Measurements from ENCODE around the gene RAB9B. TPM values are rescaled to one million over a fixed set of nuclear protein-coding genes. Genes with fewer than 3 reads are reported as not detected.

Gene RAB9B
- total and polyA plus RNA-seq, 2 experiments from 2014 or later: 2.2 to 3.6 TPM

DNA sequence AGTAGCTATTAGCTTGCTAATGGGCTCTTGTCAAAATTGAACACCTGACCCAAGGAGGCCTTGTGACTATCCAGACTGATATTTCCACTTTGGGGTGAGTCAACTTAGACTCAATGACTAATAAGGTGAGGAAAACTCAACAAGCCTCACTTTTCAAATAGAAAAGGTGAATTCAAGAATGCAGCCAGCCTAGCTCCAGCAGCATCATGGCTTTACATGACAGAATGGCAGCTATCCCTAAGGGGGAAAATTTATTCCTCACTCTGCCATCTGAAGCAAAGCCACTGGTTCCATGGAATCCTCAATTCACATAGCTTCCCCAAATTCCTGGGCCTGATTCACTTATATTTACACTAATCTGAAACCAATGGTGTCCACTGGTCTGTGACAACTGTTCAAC is 29.1 kb upstream of the RAB9B start:
- TF ChIP-seq EZH2 (IDR thresholded peaks at IDR 0.05; ENCODE audit: borderline replicate concordance) (no peak), EZH2phosphoT487 (IDR thresholded peaks at IDR 0.05; ENCODE audit: low read depth, severe bottlenecking, unreplicated experiment) (no peak)
- TF ChIP-seq, protein P1, sequence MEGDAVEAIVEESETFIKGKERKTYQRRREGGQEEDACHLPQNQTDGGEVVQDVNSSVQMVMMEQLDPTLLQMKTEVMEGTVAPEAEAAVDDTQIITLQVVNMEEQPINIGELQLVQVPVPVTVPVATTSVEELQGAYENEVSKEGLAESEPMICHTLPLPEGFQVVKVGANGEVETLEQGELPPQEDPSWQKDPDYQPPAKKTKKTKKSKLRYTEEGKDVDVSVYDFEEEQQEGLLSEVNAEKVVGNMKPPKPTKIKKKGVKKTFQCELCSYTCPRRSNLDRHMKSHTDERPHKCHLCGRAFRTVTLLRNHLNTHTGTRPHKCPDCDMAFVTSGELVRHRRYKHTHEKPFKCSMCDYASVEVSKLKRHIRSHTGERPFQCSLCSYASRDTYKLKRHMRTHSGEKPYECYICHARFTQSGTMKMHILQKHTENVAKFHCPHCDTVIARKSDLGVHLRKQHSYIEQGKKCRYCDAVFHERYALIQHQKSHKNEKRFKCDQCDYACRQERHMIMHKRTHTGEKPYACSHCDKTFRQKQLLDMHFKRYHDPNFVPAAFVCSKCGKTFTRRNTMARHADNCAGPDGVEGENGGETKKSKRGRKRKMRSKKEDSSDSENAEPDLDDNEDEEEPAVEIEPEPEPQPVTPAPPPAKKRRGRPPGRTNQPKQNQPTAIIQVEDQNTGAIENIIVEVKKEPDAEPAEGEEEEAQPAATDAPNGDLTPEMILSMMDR (IDR thresholded peaks at IDR 0.05; ENCODE audit: poor library complexity): no peak
- Histone ChIP-seq H3K79me2 (no peaks in the 10 kb centered on the region), H3K4me3 (no peak overlapping the region), H3K36me3 (replicated peaks; ENCODE audit: insufficient read depth, low read depth) (no peaks in the 10 kb centered on the region), H3K27ac (no peak overlapping the region), H2AFZ (no peak overlapping the region), H4K20me1 (ENCODE audit: insufficient read depth, poor library complexity, severe bottlenecking) (no peaks in the 10 kb centered on the region), H3K4me2 (no peak overlapping the region), H3K4me1 (ENCODE audit: insufficient read depth) (peaks cover 3% of the 10 kb centered on the region), H3K9me3 (ENCODE audit: low read depth) (no peaks in the 10 kb centered on the region), H3K27me3 (no peaks in the 10 kb centered on the region), H3K9me2 (replicated peaks; ENCODE audit: insufficient read depth) (no peaks in the 10 kb centered on the region)
- DNase-seq (ENCODE audit: low spot score): no peak

DNA sequence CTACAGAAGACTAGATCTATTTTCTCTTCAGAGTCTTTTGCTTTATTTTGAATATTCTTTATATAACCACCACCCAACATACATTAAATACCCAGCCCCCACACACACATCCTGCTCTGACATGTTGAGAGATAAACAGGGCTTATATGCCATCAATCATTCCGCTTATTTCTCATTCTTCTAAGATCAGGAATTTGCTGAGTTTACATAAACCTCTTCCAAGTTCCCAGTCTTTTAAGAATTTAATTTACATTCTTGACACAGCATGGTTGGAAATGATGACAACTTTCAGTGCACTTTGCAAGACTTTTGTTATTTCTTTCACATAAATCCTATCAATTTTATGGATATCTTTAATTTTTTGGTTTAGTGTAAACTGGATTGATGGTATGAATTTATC is 17.5 kb upstream of the RAB9B start:
- Histone ChIP-seq H4K20me1 (ENCODE audit: insufficient read depth, poor library complexity, severe bottlenecking) (no peaks in the 10 kb centered on the region), H3K9me3 (ENCODE audit: low read depth) (no peaks in the 10 kb centered on the region), H3K9me2 (replicated peaks; ENCODE audit: insufficient read depth) (no peaks in the 10 kb centered on the region), H3K36me3 (replicated peaks; ENCODE audit: insufficient read depth, low read depth) (no peaks in the 10 kb centered on the region), H3K4me1 (ENCODE audit: insufficient read depth) (no peaks in the 10 kb centered on the region), H3K27ac (no peak overlapping the region), H2AFZ (no peak overlapping the region), H3K79me2 (no peaks in the 10 kb centered on the region), H3K27me3 (no peaks in the 10 kb centered on the region), H3K4me3 (no peak overlapping the region), H3K4me2 (no peak overlapping the region)
- no peak for DNase-seq (ENCODE audit: low spot score)
- 71% methylated on average over 1 of the region's 1 CpG for WGBS (ENCODE audit: low lambda C conversion rate, missing lambda C conversion rate)
- no peak for TF ChIP-seq EZH2 (IDR thresholded peaks at IDR 0.05; ENCODE audit: borderline replicate concordance)
- TF ChIP-seq, protein P1 (IDR thresholded peaks at IDR 0.05; ENCODE audit: poor library complexity): no peak
- TF ChIP-seq EZH2phosphoT487 (IDR thresholded peaks at IDR 0.05; ENCODE audit: low read depth, severe bottlenecking, unreplicated experiment): no peak

DNA sequence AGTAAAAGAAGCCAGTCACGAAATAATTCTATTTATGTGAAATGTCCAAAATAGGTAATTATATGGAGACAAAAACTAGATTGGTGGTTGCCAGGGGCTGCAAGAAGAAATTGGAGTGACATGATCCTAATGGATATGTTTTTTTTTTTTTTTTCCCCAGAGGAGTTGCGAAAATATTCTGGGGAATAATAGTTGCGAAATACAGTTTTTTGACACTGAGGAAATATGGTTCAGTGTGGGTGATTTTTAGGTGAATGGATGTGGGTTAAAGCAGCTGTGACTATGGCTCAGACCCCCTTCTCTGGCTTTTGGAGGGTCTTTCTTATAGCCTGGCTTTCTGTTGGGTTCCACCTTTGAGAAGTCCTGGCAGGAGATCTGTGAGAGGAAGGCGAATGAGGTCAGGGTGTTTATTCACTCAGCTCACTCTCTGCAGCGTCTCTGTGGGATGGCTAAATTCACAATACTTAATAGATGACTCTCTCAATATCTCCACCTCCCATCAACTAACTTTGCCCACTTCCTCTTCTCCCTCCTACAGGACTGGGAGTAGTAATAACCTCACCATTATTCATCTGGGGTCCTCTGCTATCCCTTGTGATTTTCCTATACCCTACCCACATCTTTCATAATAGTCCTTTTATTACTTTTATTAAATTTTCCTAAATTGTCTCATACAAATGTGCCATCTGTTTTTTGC is 15.3 kb upstream of the RAB9B start:
- Histone ChIP-seq H2AFZ (no peak overlapping the region), H3K4me2 (no peak overlapping the region)
- TF ChIP-seq EZH2phosphoT487 (IDR thresholded peaks at IDR 0.05; ENCODE audit: low read depth, severe bottlenecking, unreplicated experiment): no peak
- TF ChIP-seq EZH2 (IDR thresholded peaks at IDR 0.05; ENCODE audit: borderline replicate concordance): no peak
- TF ChIP-seq, protein P1 (IDR thresholded peaks at IDR 0.05; ENCODE audit: poor library complexity): no peak

More for the DNA sequence above, 15.3 kb upstream of the RAB9B start:
- Histone ChIP-seq H3K9me2 (replicated peaks; ENCODE audit: insufficient read depth) (no peaks in the 10 kb centered on the region), H3K9me3 (ENCODE audit: low read depth) (no peaks in the 10 kb centered on the region), H3K27ac (no peak overlapping the region), H3K4me3 (no peak overlapping the region), H4K20me1 (ENCODE audit: insufficient read depth, poor library complexity, severe bottlenecking) (no peaks in the 10 kb centered on the region), H3K27me3 (no peaks in the 10 kb centered on the region), H3K36me3 (replicated peaks; ENCODE audit: insufficient read depth, low read depth) (no peaks in the 10 kb centered on the region), H3K79me2 (no peaks in the 10 kb centered on the region), H3K4me1 (ENCODE audit: insufficient read depth) (no peaks in the 10 kb centered on the region)
- no peak for DNase-seq (ENCODE audit: low spot score)
- WGBS (ENCODE audit: low lambda C conversion rate, missing lambda C conversion rate): 64% methylated on average over 5 of the region's 5 CpGs

Data from hepatocyte (in vitro differentiated cells).